Measurements from ENCODE around the gene PSMA6. TPM values are rescaled to one million over a fixed set of nuclear protein-coding genes. Genes with fewer than 3 reads are reported as not detected.

Gene PSMA6
- total RNA-seq, 3 donors from 2014 or later (not counting 1 experiment from before 2014, with no cell fraction given): 130 to 141 (median 139) TPM

GRCh38 chr14:35244542-35244941, 47.6 kb upstream of the PSMA6 start:
- Mint-ChIP-seq H3K36me3 (no peaks in the 10 kb centered on the region), H3K4me3 (no peak overlapping the region), H3K9me3 (no peaks in the 10 kb centered on the region), H3K27me3 (ENCODE audit: low read depth in 2 of 2) (no peaks in the 10 kb centered on the region), H3K27ac (no peak overlapping the region), H3K4me1 (peaks cover 17 to 21% of the 10 kb centered on the region in 2 donors)
- ATAC-seq (no peak), DNase-seq (no peak)
- intact Hi-C loops (cut with micrococcal nuclease): no loop called here
- Histone ChIP-seq H3K4me1 (ENCODE audit: control insufficient read depth, insufficient read depth, low read length) (peaks cover 10% of the 10 kb centered on the region), H3K36me3 (ENCODE audit: control insufficient read depth, insufficient read depth, low read length) (no peaks in the 10 kb centered on the region), H3K27ac (ENCODE audit: low read length) (no peak overlapping the region), H3K4me3 (ENCODE audit: low read length) (no peak overlapping the region), H3K27me3 (ENCODE audit: control insufficient read depth, insufficient read depth, low read length) (no peaks in the 10 kb centered on the region), H3K9me3 (ENCODE audit: control insufficient read depth, insufficient read depth, low read length) (no peaks in the 10 kb centered on the region)
- WGBS (ENCODE audit: insufficient coverage): 83% methylated on average over 2 of the region's 4 CpGs
- TF ChIP-seq CTCF (IDR thresholded peaks at IDR 0.05): no peak

GRCh38 chr14:35245051-35245450, 47.1 kb upstream of the PSMA6 start:
- Histone ChIP-seq H3K27me3 (ENCODE audit: control insufficient read depth, insufficient read depth, low read length) (no peaks in the 10 kb centered on the region), H3K9me3 (ENCODE audit: control insufficient read depth, insufficient read depth, low read length) (no peaks in the 10 kb centered on the region), H3K4me1 (ENCODE audit: control insufficient read depth, insufficient read depth, low read length) (peaks cover 6% of the 10 kb centered on the region), H3K4me3 (ENCODE audit: low read length) (no peak overlapping the region), H3K27ac (ENCODE audit: low read length) (no peak overlapping the region), H3K36me3 (ENCODE audit: control insufficient read depth, insufficient read depth, low read length) (no peaks in the 10 kb centered on the region)
- Mint-ChIP-seq H3K9me3 (no peaks in the 10 kb centered on the region), H3K4me1 (peaks cover 17 to 21% of the 10 kb centered on the region in 2 donors), H3K27ac (no peak overlapping the region), H3K27me3 (ENCODE audit: low read depth in 2 of 2) (no peaks in the 10 kb centered on the region), H3K36me3 (no peaks in the 10 kb centered on the region), H3K4me3 (no peak overlapping the region)
- 97% methylated on average over 4 of the region's 4 CpGs for WGBS (ENCODE audit: insufficient coverage)
- no peak for TF ChIP-seq CTCF (IDR thresholded peaks at IDR 0.05)
- ATAC-seq: no peak
- intact Hi-C loops (cut with micrococcal nuclease): no loop called here
- no peak for DNase-seq

- Mint-ChIP-seq H3K4me1 (peaks cover 8% of the 10 kb centered on the region in 2 donors), H3K27me3 (ENCODE audit: low read depth in 2 of 2) (no peaks in the 10 kb centered on the region), H3K27ac (no peak overlapping the region), H3K36me3 (no peaks in the 10 kb centered on the region), H3K9me3 (no peaks in the 10 kb centered on the region), H3K4me3 (no peak overlapping the region)
- TF ChIP-seq CTCF (IDR thresholded peaks at IDR 0.05): no peak
- Histone ChIP-seq H3K36me3 (ENCODE audit: control insufficient read depth, insufficient read depth, low read length) (no peaks in the 10 kb centered on the region), H3K4me3 (ENCODE audit: low read length) (no peak overlapping the region), H3K27ac (ENCODE audit: low read length) (no peak overlapping the region), H3K27me3 (ENCODE audit: control insufficient read depth, insufficient read depth, low read length) (no peaks in the 10 kb centered on the region), H3K4me1 (ENCODE audit: control insufficient read depth, insufficient read depth, low read length) (no peaks in the 10 kb centered on the region), H3K9me3 (ENCODE audit: control insufficient read depth, insufficient read depth, low read length) (no peaks in the 10 kb centered on the region)
- ATAC-seq: no peak
- WGBS (ENCODE audit: insufficient coverage): 67% methylated on average over 1 of the region's 4 CpGs
- DNase-seq: no peak
- intact Hi-C loops (cut with micrococcal nuclease): no loop called here
These were observed 44.3 kb upstream of the PSMA6 start for GRCh38 chr14:35247777-35248475.

- Mint-ChIP-seq H3K36me3 (no peaks in the 10 kb centered on the region), H3K27ac (no peak overlapping the region), H3K9me3 (no peaks in the 10 kb centered on the region), H3K27me3 (ENCODE audit: low read depth in 2 of 2) (no peaks in the 10 kb centered on the region), H3K4me1 (peaks cover 8% of the 10 kb centered on the region in 2 donors), H3K4me3 (no peak overlapping the region)
- DNase-seq (no peak), ATAC-seq (no peak)
- intact Hi-C loops (cut with micrococcal nuclease): no loop called here
- no peaks in the 10 kb centered on the region for H3K9me3 ChIP-seq (ENCODE audit: control insufficient read depth, insufficient read depth, low read length)
- no peaks in the 10 kb centered on the region for H3K4me1 ChIP-seq (ENCODE audit: control insufficient read depth, insufficient read depth, low read length)
- H3K27me3 ChIP-seq (ENCODE audit: control insufficient read depth, insufficient read depth, low read length): no peaks in the 10 kb centered on the region
- no peak for TF ChIP-seq CTCF (IDR thresholded peaks at IDR 0.05)
- H3K27ac ChIP-seq (ENCODE audit: low read length): no peak overlapping the region
- no peaks in the 10 kb centered on the region for H3K36me3 ChIP-seq (ENCODE audit: control insufficient read depth, insufficient read depth, low read length)
- no peak overlapping the region for H3K4me3 ChIP-seq (ENCODE audit: low read length)
These were observed 43.8 kb upstream of the PSMA6 start for GRCh38 chr14:35248476-35248788.
